Common myeloid progenitor, CD34-positive (primary cell): ENCODE data around the gene PLPPR2.

ENCODE experiments used
- CTCF ChIA-PET: fragments of 350-600 bp; sonication (Branson Sonifier 250); formaldehyde crosslinking; loops from one replicate; lab custom pipeline; 2021; ENCODE audit warnings: antibody characterized with exemption; lab: Charles Lee
- POLR2A ChIA-PET: fragments of 350-600 bp; sonication (Branson Sonifier 250); formaldehyde crosslinking; loops from one replicate; lab custom pipeline; 2021; ENCODE audit warnings: antibody characterized with exemption; lab: Charles Lee
- DNase-seq, 3 donors: peaks; one replicate each; pipeline versions ENCODE4 v3.0.0 to v3.0.0-alpha.2; 2013
- H3K27ac ChIP-seq, 2 experiments: 1 replicate in 1 of 2; 2 replicates in 1 of 2; pipeline ENCODE4 v1.7.0; 2013; ENCODE audit warnings: inconsistent platforms in 2 of 2, low read length in 2 of 2, mild to moderate bottlenecking in 2 of 2, low read depth in 1 of 2, moderate library complexity in 1 of 2; ENCODE audit not compliant: severe bottlenecking in 2 of 2, insufficient read depth in 1 of 2, poor library complexity in 1 of 2
- H3K27me3 ChIP-seq, 5 experiments: replicated peaks in 2 of 5; 1 replicate in 3 of 5; 2 replicates in 2 of 5; pipeline versions ENCODE4 v1.6.1 to v1.7.0; 2013; ENCODE audit warnings: low read length in 4 of 5, mild to moderate bottlenecking in 2 of 5, moderate library complexity in 2 of 5, inconsistent platforms in 1 of 5; ENCODE audit not compliant: insufficient read depth in 5 of 5, control insufficient read depth in 4 of 5
- H3K36me3 ChIP-seq, 4 experiments: 1 replicate in 2 of 4; 2 replicates in 2 of 4; pipeline versions ENCODE4 v1.6.1 to v1.7.0; 2013; ENCODE audit warnings: low read length in 3 of 4, control low read depth in 1 of 4, mild to moderate bottlenecking in 1 of 4; ENCODE audit not compliant: control insufficient read depth in 4 of 4, insufficient read depth in 4 of 4
- H3K4me1 ChIP-seq, 4 experiments: 1 replicate in 3 of 4; 2 replicates in 1 of 4; pipeline versions ENCODE4 v1.6.1 to v1.7.1; 2013; ENCODE audit warnings: low read length in 3 of 4, mild to moderate bottlenecking in 3 of 4, control low read depth in 1 of 4, inconsistent platforms in 1 of 4, moderate library complexity in 1 of 4; ENCODE audit not compliant: control insufficient read depth in 4 of 4, insufficient read depth in 4 of 4; ENCODE audit errors: control extremely low read depth in 1 of 4
- H3K4me3 ChIP-seq, 7 experiments: 1 replicate in 4 of 7; 2 replicates in 3 of 7; pipeline versions ENCODE4 v1.5.1 to v1.7.0; 2013; ENCODE audit warnings: mild to moderate bottlenecking in 7 of 7, low read length in 6 of 7, moderate library complexity in 6 of 7, inconsistent platforms in 2 of 7, low read depth in 2 of 7, control low read depth in 1 of 7; ENCODE audit not compliant: insufficient read depth in 4 of 7, control insufficient read depth in 1 of 7; ENCODE audit errors: extremely low read depth in 1 of 7
- H3K9me3 ChIP-seq, 5 experiments: 1 replicate in 4 of 5; 2 replicates in 1 of 5; pipeline versions ENCODE4 v1.6.1 to v1.7.1; 2013; ENCODE audit warnings: low read length in 4 of 5, mild to moderate bottlenecking in 2 of 5, inconsistent platforms in 1 of 5, low read depth in 1 of 5, moderate library complexity in 1 of 5; ENCODE audit not compliant: control insufficient read depth in 4 of 5, insufficient read depth in 2 of 5; ENCODE audit errors: control extremely low read depth in 1 of 5
- WGBS: methylation state at CpG from one replicate; pipeline ENCODE4 v1.1.5; 2013; ENCODE audit not compliant: insufficient coverage; 5-methylcytosine and 5-hydroxymethylcytosine counted together

Gene PLPPR2

DNA sequence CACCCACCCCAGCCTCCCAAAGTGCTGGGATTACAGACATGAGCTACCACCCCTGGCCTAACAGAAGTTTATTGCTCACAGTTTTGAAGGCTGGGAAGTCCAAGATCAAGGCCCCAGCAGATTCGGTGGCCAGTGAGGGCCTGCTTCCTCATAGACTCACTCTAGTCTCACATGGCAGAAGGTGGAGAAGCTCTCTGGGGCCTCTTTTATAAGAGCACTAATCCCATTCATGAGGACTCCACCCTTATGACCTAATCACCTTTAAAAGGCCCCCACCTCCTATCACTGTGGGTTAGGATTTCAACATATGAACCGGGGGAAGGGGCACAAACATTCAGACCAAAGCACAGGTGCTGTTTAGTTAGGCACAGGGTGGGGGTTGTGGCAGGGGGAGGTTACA lies 12.3 kb downstream of the PLPPR2 start:
- Histone ChIP-seq H3K27ac (no peak overlapping the region), H3K36me3 (peaks cover 0 to 44% (median 13%) of the 10 kb centered on the region in 4 experiments), H3K4me1 (no peaks in the 10 kb centered on the region), H3K4me3 (no peak overlapping the region), H3K9me3 (no peaks in the 10 kb centered on the region), H3K27me3 (no peaks in the 10 kb centered on the region)
- 86% methylated on average over 2 of the region's 2 CpGs for WGBS
- ChIA-PET POLR2A (no interaction called here), CTCF (interaction anchor here (0.7 to 2.8 kb wide), 7 partner anchors 8 to 107 kb away, joined by 3 to 12 read pairs (median 3); no protein-coding TSS in a partner anchor)
- no peak for DNase-seq

DNA sequence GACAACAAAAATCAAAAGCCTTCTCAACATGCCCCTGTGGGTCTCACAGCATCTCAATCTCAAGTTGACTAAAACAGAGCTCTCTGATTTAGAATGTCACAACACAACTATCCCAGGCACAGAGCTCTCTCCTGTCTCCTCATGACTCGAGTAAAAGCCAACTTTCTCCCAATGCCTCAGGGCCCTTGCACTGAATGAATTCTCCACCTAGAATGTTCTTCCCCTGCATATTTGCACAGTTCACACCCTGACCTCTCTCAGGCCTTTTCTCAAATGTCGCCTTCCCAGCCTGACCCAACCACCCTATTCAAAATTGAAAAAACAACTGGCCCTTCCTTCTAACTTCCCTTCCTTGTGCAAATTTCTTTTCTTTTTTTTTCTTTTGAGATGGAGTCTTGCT lies 15.5 kb downstream of the PLPPR2 start:
- Histone ChIP-seq H3K9me3 (no peaks in the 10 kb centered on the region), H3K4me3 (no peak overlapping the region), H3K27me3 (no peaks in the 10 kb centered on the region), H3K4me1 (peaks cover 4 to 22% (median 19%) of the 10 kb centered on the region in 4 experiments), H3K36me3 (peaks cover 0 to 26% (median 10%) of the 10 kb centered on the region in 4 experiments), H3K27ac (no peak overlapping the region)
- no peak for DNase-seq
- 100% methylated on average over 2 of the region's 2 CpGs for WGBS
- ChIA-PET CTCF (interaction anchor here (1.1 kb wide), 1 partner anchor 10 kb away, joined by 3 read pairs; no protein-coding TSS in a partner anchor), POLR2A (no interaction called here)

DNA sequence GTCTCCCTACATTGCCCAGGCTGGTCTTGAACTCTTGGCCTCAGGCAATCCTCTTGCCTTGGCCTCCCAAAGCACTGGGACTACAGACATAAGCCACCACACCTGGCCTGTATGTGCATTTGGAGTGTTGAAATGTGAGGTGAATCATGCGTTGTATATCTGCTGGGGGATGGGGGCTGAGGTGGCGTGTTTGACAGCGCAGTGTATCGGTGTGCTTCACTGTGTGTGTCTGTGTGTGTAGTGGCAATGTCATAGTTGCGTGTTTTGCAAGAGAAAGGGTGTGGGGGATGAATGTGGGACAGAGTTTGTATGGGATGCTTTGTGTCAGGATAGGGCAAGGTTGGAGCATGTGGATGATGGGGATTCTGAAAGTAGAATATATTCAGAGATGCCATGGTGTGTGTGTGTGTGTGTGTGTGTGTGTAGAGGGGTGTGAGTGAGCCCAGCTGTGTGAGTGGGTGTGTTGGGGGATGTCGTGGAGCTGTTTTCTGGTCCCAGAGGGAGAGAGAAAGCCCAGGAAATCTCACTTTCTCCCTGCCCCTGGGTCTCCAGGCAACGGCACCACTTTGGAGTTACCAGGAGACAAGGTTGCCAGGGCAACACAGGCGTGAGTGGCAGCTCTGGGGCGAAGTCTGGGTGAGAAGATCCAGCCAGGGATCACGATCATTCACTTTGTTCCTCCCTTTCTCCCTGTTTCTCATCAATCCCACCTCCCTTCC lies 18.1 kb downstream of the PLPPR2 start:
- ChIA-PET CTCF (interaction anchor here (0.7 to 2.1 kb wide), 6 partner anchors 11 to 84 kb away, joined by 3 to 7 read pairs (median 4); partner anchors contain the start of gene RGL3), POLR2A (interaction anchor here (2.4 kb wide), 1 partner anchor 27 kb away, joined by 10 read pairs; the partner anchor contains the start of genes CCDC159 and TMEM205)
- 68% methylated on average over 6 of the region's 10 CpGs for WGBS
- H3K27ac ChIP-seq = peak overlapping the region in 1 of 2 experiments; percentile 46
- H3K9me3 ChIP-seq = no peaks in the 10 kb centered on the region
- peak; percentile 40 to 71 (median 64) for DNase-seq
- H3K4me3 ChIP-seq = peak overlapping the region in 5 of 7 experiments; percentile 67 to 94 (median 89)
- no peaks in the 10 kb centered on the region for H3K27me3 ChIP-seq
- H3K36me3 ChIP-seq = peaks cover 0 to 15% (median 6%) of the 10 kb centered on the region in 4 experiments
- peaks cover 15 to 47% (median 41%) of the 10 kb centered on the region in 4 experiments for H3K4me1 ChIP-seq

DNA sequence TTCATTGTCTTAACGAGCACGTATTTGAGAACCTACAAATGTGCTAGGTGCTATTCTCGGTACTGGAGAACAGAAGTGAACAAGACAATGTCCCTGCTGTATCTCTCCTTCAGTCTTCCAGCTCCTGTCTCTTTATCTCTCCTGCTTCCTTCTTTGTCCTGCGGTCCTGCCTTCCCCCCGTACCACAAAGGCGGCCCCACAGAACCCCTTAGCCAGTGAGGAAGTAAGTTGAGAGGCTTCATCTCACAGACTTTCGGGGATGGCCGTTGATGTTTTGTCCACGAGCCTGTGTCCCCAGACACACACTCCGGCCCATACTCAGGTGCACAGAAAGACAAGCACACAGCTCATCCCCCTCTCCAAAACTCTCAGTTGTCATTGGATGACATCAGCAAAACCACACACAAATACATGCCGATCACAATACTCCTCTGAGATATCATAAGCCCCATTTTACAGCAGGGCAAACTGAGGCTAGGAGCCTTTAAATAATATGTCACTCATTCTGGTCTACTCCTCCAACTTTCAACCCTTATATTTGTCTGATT lies 18.7 kb downstream of the PLPPR2 start:
- H3K27ac ChIP-seq = peak overlapping the region; percentile 85 to 92
- WGBS = 4% methylated on average over 10 of the region's 11 CpGs
- peak overlapping the region; percentile 62 to 94 (median 82) for H3K4me3 ChIP-seq
- no peaks in the 10 kb centered on the region for H3K27me3 ChIP-seq
- POLR2A ChIA-PET = interaction anchor here (1.0 to 2.4 kb wide), 4 partner anchors 13 to 61 kb away, joined by 3 to 10 read pairs (median 4); partner anchors contain the start of genes CCDC159, ODAD3, PRKCSH and TMEM205
- peaks cover 15 to 50% (median 43%) of the 10 kb centered on the region in 4 experiments for H3K4me1 ChIP-seq
- no peaks in the 10 kb centered on the region for H3K9me3 ChIP-seq
- peak; percentile 55 to 68 (median 64) for DNase-seq
- peaks cover 0 to 11% (median 6%) of the 10 kb centered on the region in 4 experiments for H3K36me3 ChIP-seq
- CTCF ChIA-PET = interaction anchor here (0.7 to 2.1 kb wide), 13 partner anchors 8 to 112 kb away, joined by 3 to 7 read pairs (median 3); partner anchors contain the start of genes CCDC159, RAB3D, RGL3 and TMEM205

DNA sequence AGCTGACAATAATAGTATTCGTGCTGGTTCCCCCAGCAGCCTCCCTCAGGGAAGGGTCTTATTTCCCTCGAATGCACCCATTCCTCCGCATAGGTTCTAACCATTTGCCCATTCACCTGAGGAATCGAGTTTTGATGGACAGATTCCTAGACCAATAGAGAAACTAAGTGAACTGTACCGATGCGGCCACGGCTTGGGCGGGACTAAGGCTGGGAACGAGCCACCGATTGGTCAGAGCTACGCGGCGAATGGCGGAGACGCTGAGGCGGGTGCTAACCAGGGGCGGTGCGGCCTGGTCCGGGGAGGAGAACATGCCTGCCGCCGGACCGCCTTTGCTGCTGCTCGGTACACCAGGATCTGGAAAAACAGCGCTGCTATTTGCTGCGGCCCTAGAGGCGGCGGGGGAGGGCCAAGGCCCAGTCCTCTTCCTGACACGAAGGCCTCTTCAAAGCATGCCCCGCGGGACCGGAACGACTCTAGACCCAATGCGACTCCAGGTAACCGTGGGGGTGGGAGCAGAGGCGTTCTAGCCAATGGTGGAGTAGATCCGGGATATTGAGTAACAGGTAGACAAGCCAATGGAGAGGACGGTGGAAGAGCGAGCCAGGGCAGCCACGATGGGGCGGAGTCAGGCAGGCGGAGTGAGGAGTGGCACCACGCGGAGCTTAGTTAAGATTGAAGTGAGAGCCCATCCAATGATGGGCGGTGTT lies 19.4 kb downstream of the PLPPR2 start, which contains the start of gene SWSAP1:
TSS of gene SWSAP1 (plus strand) at position 234 of the 710 bp plus-strand sequence. CDS start at position 249, 15 bp downstream.
- DNase-seq = peak; percentile 99 to 100 (median 100)
- ChIA-PET CTCF (interaction anchor here (0.6 to 2.2 kb wide), 20 partner anchors 9 to 111 kb away, joined by 3 to 7 read pairs (median 4); partner anchors contain the start of genes CCDC159, ODAD3, PRKCSH and RAB3D), POLR2A (interaction anchor here (0.6 to 2.4 kb wide), 9 partner anchors 13 to 1023 kb away, joined by 3 to 10 read pairs (median 3); partner anchors contain the start of genes CCDC159, ODAD3, PRKCSH and TMEM205)
- Histone ChIP-seq H3K9me3 (no peaks in the 10 kb centered on the region), H3K27me3 (no peaks in the 10 kb centered on the region), H3K27ac (peak within 1 kb of the TSS; percentile 85 to 92), H3K4me3 (peak within 1 kb of the TSS; percentile 62 to 94 (median 82)), H3K4me1 (peaks cover 15 to 50% (median 43%) of the 10 kb centered on the region in 4 experiments), H3K36me3 (peaks cover 0 to 7% (median 1%) of the 10 kb centered on the region in 4 experiments)
- WGBS = 0% methylated on average over 42 of the region's 44 CpGs
